ENCODE data around the gene POLD3.

- no peak for TF ChIP-seq CTCF (conservative IDR thresholded peaks at IDR 0.05)
- TF ChIP-seq ZFX (IDR thresholded peaks at IDR 0.05), result no peak
Measured at GRCh38 chr11:74543991-74544390, 48.4 kb upstream of the POLD3 start.

Data from C4-2B (cell line).